Gastroesophageal sphincter (tissue), 4 donors: Measurements from ENCODE around the gene SSH3. TPM values are rescaled to one million over a fixed set of nuclear protein-coding genes. Genes with fewer than 3 reads are reported as not detected.
A peak's percentile ranks its signal among the peaks of the same experiment; 100 is the strongest.

Source experiments
- ATAC-seq: fragments of 150-250 bp; one replicate; pipeline ENCODE4 v1.9.1; 2016; ENCODE audit warnings: mild to moderate bottlenecking, moderate library complexity
- H3K27ac ChIP-seq, 4 donors: fragments of 200-600 bp; sonication (generic) in 3 of 4; 1 replicate in 3 of 4; 2 replicates in 1 of 4; pipeline ENCODE4 v1.5.1; 2016 to 2019
- H3K27me3 ChIP-seq: fragments of 200-600 bp; sonication (generic); one replicate; pipeline ENCODE4 v1.5.1; 2019
- H3K36me3 ChIP-seq, 2 donors: fragments of 200-600 bp; sonication (generic); one replicate each; pipeline ENCODE4 v1.5.1; 2019; ENCODE audit warnings: control low read depth in 1 of 2
- H3K4me1 ChIP-seq, 3 donors: fragments of 200-600 bp; sonication (generic); 1 replicate in 2 of 3; 2 replicates in 1 of 3; pipeline ENCODE4 v1.5.1; 2016 to 2019; ENCODE audit warnings: control low read depth in 2 of 3
- H3K4me3 ChIP-seq, 2 donors: fragments of 200-600 bp; sonication (generic); one replicate each; pipeline ENCODE4 v1.5.1; 2019; ENCODE audit warnings: mild to moderate bottlenecking in 1 of 2, moderate library complexity in 1 of 2
- H3K9me3 ChIP-seq, 3 donors: fragments of 200-600 bp; sonication (generic); one replicate each; pipeline ENCODE4 v1.5.1; 2017 to 2019; ENCODE audit warnings: control low read depth in 2 of 3
- CTCF ChIP-seq, 4 experiments: fragments of 200-600 bp in 2 of 4; fragments of 450-650 bp in 2 of 4; sonication (generic) in 1 of 4; IDR thresholded peaks; one replicate each; pipeline ENCODE4 v1.5.1; 2017 to 2019; ENCODE audit warnings: antibody characterized with exemption in 4 of 4, mild to moderate bottlenecking in 2 of 4, moderate library complexity in 2 of 4
- EP300 ChIP-seq: sonication (generic); formaldehyde crosslinking; IDR thresholded peaks from one replicate; pipeline ENCODE4 v1.6.1; 2017; ENCODE audit warnings: antibody characterized with exemption, mild to moderate bottlenecking
- POLR2A ChIP-seq, 2 donors: fragments of 450-650 bp; IDR thresholded peaks; one replicate each; pipeline ENCODE4 v1.6.1; 2017; ENCODE audit warnings: antibody characterized with exemption in 2 of 2, mild to moderate bottlenecking in 2 of 2, moderate library complexity in 1 of 2
- POLR2AphosphoS5 ChIP-seq: sonication (generic); formaldehyde crosslinking; IDR thresholded peaks from one replicate; pipeline ENCODE4 v1.6.1; 2017; ENCODE audit warnings: antibody characterized with exemption
- WGBS, 2 donors: methylation state at CpG; one replicate each; pipeline ENCODE4 v1.1.5; 2018; ENCODE audit warnings: low coverage in 1 of 2; 5-methylcytosine and 5-hydroxymethylcytosine counted together
- total RNA-seq, 4 donors: library from RNA; depleted of rRNA; stranded (reverse); fragments of >200 nt; gene quantifications; one replicate each; pipeline ENCODE4 v1.1.0, GENCODE V29; 2016

The SSH3 gene
- total RNA-seq, 4 donors from 2014 or later = 33.9 to 58.4 (median 41.9) TPM

- ATAC-seq = peak; percentile 87
- Histone ChIP-seq H3K27me3 (no peaks in the 10 kb centered on the region), H3K4me3 (peak overlapping the region; percentile 39 to 88), H3K27ac (peak overlapping the region; percentile 77 to 94 (median 94)), H3K9me3 (no peaks in the 10 kb centered on the region), H3K4me1 (peaks cover 0 to 87% (median 31%) of the 10 kb centered on the region in 3 donors), H3K36me3 (peaks cover 0 to 60% of the 10 kb centered on the region in 2 donors)
- no CpG with 5 or more reads among the region's 87 CpGs for WGBS, 2 donors
- TF ChIP-seq CTCF (IDR thresholded peaks at IDR 0.05) (peak in 3 of 4 experiments; percentile 50 to 63 (median 60)), POLR2A (IDR thresholded peaks at IDR 0.05) (peak; percentile 49 to 53), EP300 (no peak), POLR2AphosphoS5 (peak; percentile 39)
These were observed 14.7 kb upstream of the SSH3 start for GRCh38 chr11:67288452-67289225.

GRCh38 chr11:67289226-67289650 lies 14.1 kb upstream of the SSH3 start, which contains the start of gene ANKRD13D:
Gene ANKRD13D (plus strand): TSS chr11:67289303. CDS start chr11:67289461, 158 bp downstream.
- H3K36me3 ChIP-seq = peaks cover 0 to 57% of the 10 kb centered on the region in 2 donors
- no CpG with 5 or more reads among the region's 56 CpGs for WGBS, 2 donors
- peak; percentile 81 for ATAC-seq
- H3K27ac ChIP-seq = peak within 1 kb of the TSS; percentile 77 to 94 (median 94)
- TF ChIP-seq POLR2AphosphoS5 = no peak
- TF ChIP-seq POLR2A (IDR thresholded peaks at IDR 0.05) = no peak
- TF ChIP-seq CTCF (IDR thresholded peaks at IDR 0.05) = no peak
- no peak for TF ChIP-seq EP300
- H3K27me3 ChIP-seq = no peaks in the 10 kb centered on the region
- peaks cover 0 to 82% (median 31%) of the 10 kb centered on the region in 3 donors for H3K4me1 ChIP-seq
- peak within 1 kb of the TSS; percentile 39 to 88 for H3K4me3 ChIP-seq
- no peaks in the 10 kb centered on the region for H3K9me3 ChIP-seq

- Histone ChIP-seq H3K9me3 (no peaks in the 10 kb centered on the region), H3K36me3 (peaks cover 0 to 57% of the 10 kb centered on the region in 2 donors), H3K4me3 (peak overlapping the region; percentile 39 to 88), H3K27me3 (no peaks in the 10 kb centered on the region), H3K27ac (peak overlapping the region; percentile 41 to 94 (median 94)), H3K4me1 (peaks cover 0 to 80% (median 31%) of the 10 kb centered on the region in 3 donors)
- WGBS, 2 donors = no CpG with 5 or more reads among the region's 36 CpGs
- ATAC-seq = no peak
- TF ChIP-seq POLR2A (IDR thresholded peaks at IDR 0.05) (no peak), CTCF (IDR thresholded peaks at IDR 0.05) (no peak), POLR2AphosphoS5 (no peak), EP300 (no peak)
These were observed 13.5 kb upstream of the SSH3 start for GRCh38 chr11:67289651-67290479.

GRCh38 chr11:67290801-67291200 lies 12.5 kb upstream of the SSH3 start:
- Histone ChIP-seq H3K27ac (peak overlapping the region in 3 of 4 donors; percentile 93 to 94 (median 94)), H3K4me1 (peaks cover 0 to 70% (median 31%) of the 10 kb centered on the region in 3 donors), H3K27me3 (no peaks in the 10 kb centered on the region), H3K9me3 (peaks cover 0 to 7% (median 0%) of the 10 kb centered on the region in 3 donors), H3K36me3 (peaks cover 0 to 57% of the 10 kb centered on the region in 2 donors), H3K4me3 (peak overlapping the region in 1 of 2 donors; percentile 88)
- WGBS, 2 donors = no CpG with 5 or more reads among the region's 7 CpGs
- ATAC-seq = no peak
- no peak for TF ChIP-seq EP300
- TF ChIP-seq POLR2AphosphoS5 = peak; percentile 65
